Stimulated activated memory B cell treated with anti-CD40 and anti-IgM and Interleukin-4, amounts not matched to agents 10 μg/mL and 1 μg/mL and 100 μg/mL, for 72 hours (primary cell): ENCODE measurements around the gene ACTL7A.

Source experiments
- ATAC-seq: fragments of 150-1000 bp; cut with Tn5 transposase; 2 replicates; pipeline ENCODE4 v1.10.0; 2021
- H3K27ac Mint-ChIP-seq: one replicate; pipeline ENCODE4 v1.8.0; 2022; ENCODE audit warnings: mild to moderate bottlenecking, mixed read lengths
- H3K27me3 Mint-ChIP-seq: one replicate; pipeline ENCODE4 v1.8.0; 2022; ENCODE audit warnings: mixed read lengths
- H3K36me3 Mint-ChIP-seq: one replicate; pipeline ENCODE4 v1.8.0; 2022; ENCODE audit warnings: mixed read lengths
- H3K4me1 Mint-ChIP-seq: one replicate; pipeline ENCODE4 v1.8.0; 2022; ENCODE audit warnings: mixed read lengths
- H3K4me3 Mint-ChIP-seq: one replicate; pipeline ENCODE4 v1.8.0; 2022; ENCODE audit warnings: mild to moderate bottlenecking, moderate library complexity, mixed read lengths
- H3K9me3 Mint-ChIP-seq: one replicate; pipeline ENCODE4 v1.8.0; 2022; ENCODE audit warnings: mixed read lengths

Gene ACTL7A

GRCh38 chr9:108861997-108862396, at the start of gene ACTL7A:
Gene ACTL7A, plus strand, starts transcription at chr9:108862266. Its CDS starts 57 bp downstream, at chr9:108862323.
- Mint-ChIP-seq H3K4me3 (no peak within 1 kb of the TSS), H3K27me3 (no peaks in the 10 kb centered on the region), H3K9me3 (no peaks in the 10 kb centered on the region), H3K4me1 (no peaks in the 10 kb centered on the region), H3K36me3 (peaks cover 3% of the 10 kb centered on the region), H3K27ac (no peak within 1 kb of the TSS)
- no peak for ATAC-seq

GRCh38 chr9:108812396-108813025, 49.6 kb upstream of the ACTL7A start:
- Mint-ChIP-seq H3K27me3 (peaks cover 3% of the 10 kb centered on the region), H3K4me1 (peaks cover 13% of the 10 kb centered on the region), H3K27ac (no peak overlapping the region), H3K4me3 (no peak overlapping the region), H3K36me3 (no peaks in the 10 kb centered on the region), H3K9me3 (no peaks in the 10 kb centered on the region)
- no peak for ATAC-seq

- Mint-ChIP-seq H3K9me3 (no peaks in the 10 kb centered on the region), H3K27me3 (no peaks in the 10 kb centered on the region), H3K4me3 (no peak overlapping the region), H3K27ac (no peak overlapping the region), H3K36me3 (no peaks in the 10 kb centered on the region), H3K4me1 (peaks cover 28% of the 10 kb centered on the region)
- ATAC-seq, result no peak
Observed at GRCh38 chr9:108813951-108814601, 48.0 kb upstream of the ACTL7A start.

GRCh38 chr9:108815156-108815555, 46.9 kb upstream of the ACTL7A start:
- ATAC-seq, result no peak
- H3K4me3 Mint-ChIP-seq, result no peak overlapping the region
- peaks cover 2% of the 10 kb centered on the region for H3K9me3 Mint-ChIP-seq
- peaks cover 35% of the 10 kb centered on the region for H3K4me1 Mint-ChIP-seq
- H3K27me3 Mint-ChIP-seq, result no peaks in the 10 kb centered on the region
- no peaks in the 10 kb centered on the region for H3K36me3 Mint-ChIP-seq
- H3K27ac Mint-ChIP-seq, result no peak overlapping the region

GRCh38 chr9:108816037-108816436, 46.0 kb upstream of the ACTL7A start:
- Mint-ChIP-seq H3K4me3 (no peak overlapping the region), H3K27me3 (no peaks in the 10 kb centered on the region), H3K36me3 (no peaks in the 10 kb centered on the region), H3K4me1 (peaks cover 35% of the 10 kb centered on the region), H3K9me3 (peaks cover 2% of the 10 kb centered on the region), H3K27ac (peak overlapping the region; percentile 34)
- no peak for ATAC-seq

GRCh38 chr9:108823829-108824228, 38.2 kb upstream of the ACTL7A start:
- no peak for ATAC-seq
- Mint-ChIP-seq H3K4me1 (peaks cover 9% of the 10 kb centered on the region), H3K27me3 (no peaks in the 10 kb centered on the region), H3K27ac (no peak overlapping the region), H3K36me3 (peaks cover 9% of the 10 kb centered on the region), H3K9me3 (peaks cover 25% of the 10 kb centered on the region), H3K4me3 (no peak overlapping the region)

GRCh38 chr9:108830272-108830671, 31.8 kb upstream of the ACTL7A start:
- Mint-ChIP-seq H3K27me3 (no peaks in the 10 kb centered on the region), H3K4me3 (no peak overlapping the region), H3K9me3 (peaks cover 2% of the 10 kb centered on the region), H3K27ac (no peak overlapping the region), H3K36me3 (no peaks in the 10 kb centered on the region), H3K4me1 (peaks cover 7% of the 10 kb centered on the region)
- no peak for ATAC-seq

- Mint-ChIP-seq H3K4me1 (peaks cover 8% of the 10 kb centered on the region), H3K27ac (no peak overlapping the region), H3K27me3 (no peaks in the 10 kb centered on the region), H3K9me3 (no peaks in the 10 kb centered on the region), H3K4me3 (no peak overlapping the region), H3K36me3 (no peaks in the 10 kb centered on the region)
- ATAC-seq, result no peak
Observed at GRCh38 chr9:108831496-108832178, 30.4 kb upstream of the ACTL7A start.

- Mint-ChIP-seq H3K4me1 (peaks cover 8% of the 10 kb centered on the region), H3K27ac (no peak overlapping the region), H3K9me3 (no peaks in the 10 kb centered on the region), H3K36me3 (no peaks in the 10 kb centered on the region), H3K27me3 (no peaks in the 10 kb centered on the region), H3K4me3 (no peak overlapping the region)
- no peak for ATAC-seq
Observed at GRCh38 chr9:108832179-108832500, 29.9 kb upstream of the ACTL7A start.

GRCh38 chr9:108834959-108835665, 27.0 kb upstream of the ACTL7A start:
- H3K9me3 Mint-ChIP-seq, result no peaks in the 10 kb centered on the region
- no peak overlapping the region for H3K4me3 Mint-ChIP-seq
- no peaks in the 10 kb centered on the region for H3K36me3 Mint-ChIP-seq
- no peaks in the 10 kb centered on the region for H3K27me3 Mint-ChIP-seq
- H3K27ac Mint-ChIP-seq, result no peak overlapping the region
- H3K4me1 Mint-ChIP-seq, result peaks cover 8% of the 10 kb centered on the region
- no peak for ATAC-seq

GRCh38 chr9:108835831-108836230, 26.2 kb upstream of the ACTL7A start:
- Mint-ChIP-seq H3K27ac (no peak overlapping the region), H3K36me3 (no peaks in the 10 kb centered on the region), H3K27me3 (no peaks in the 10 kb centered on the region), H3K4me3 (no peak overlapping the region), H3K9me3 (no peaks in the 10 kb centered on the region), H3K4me1 (peaks cover 8% of the 10 kb centered on the region)
- ATAC-seq, result no peak

- no peak for ATAC-seq
- H3K36me3 Mint-ChIP-seq, result no peaks in the 10 kb centered on the region
- H3K27me3 Mint-ChIP-seq, result no peaks in the 10 kb centered on the region
- no peaks in the 10 kb centered on the region for H3K9me3 Mint-ChIP-seq
- H3K4me3 Mint-ChIP-seq, result no peak overlapping the region
- H3K27ac Mint-ChIP-seq, result no peak overlapping the region
- H3K4me1 Mint-ChIP-seq, result peaks cover 8% of the 10 kb centered on the region
Observed at GRCh38 chr9:108836319-108836718, 25.7 kb upstream of the ACTL7A start.

GRCh38 chr9:108836781-108837180, 25.3 kb upstream of the ACTL7A start:
- no peaks in the 10 kb centered on the region for H3K36me3 Mint-ChIP-seq
- no peak overlapping the region for H3K4me3 Mint-ChIP-seq
- no peaks in the 10 kb centered on the region for H3K27me3 Mint-ChIP-seq
- H3K9me3 Mint-ChIP-seq, result no peaks in the 10 kb centered on the region
- H3K27ac Mint-ChIP-seq, result no peak overlapping the region
- ATAC-seq, result no peak
- peaks cover 8% of the 10 kb centered on the region for H3K4me1 Mint-ChIP-seq

GRCh38 chr9:108837530-108837929, 24.5 kb upstream of the ACTL7A start:
- Mint-ChIP-seq H3K27me3 (no peaks in the 10 kb centered on the region), H3K4me1 (peaks cover 12% of the 10 kb centered on the region), H3K4me3 (no peak overlapping the region), H3K27ac (no peak overlapping the region), H3K36me3 (no peaks in the 10 kb centered on the region), H3K9me3 (no peaks in the 10 kb centered on the region)
- no peak for ATAC-seq

GRCh38 chr9:108838017-108838416, 24.0 kb upstream of the ACTL7A start:
- no peaks in the 10 kb centered on the region for H3K27me3 Mint-ChIP-seq
- no peak overlapping the region for H3K27ac Mint-ChIP-seq
- peaks cover 17% of the 10 kb centered on the region for H3K4me1 Mint-ChIP-seq
- H3K4me3 Mint-ChIP-seq, result no peak overlapping the region
- no peaks in the 10 kb centered on the region for H3K9me3 Mint-ChIP-seq
- H3K36me3 Mint-ChIP-seq, result no peaks in the 10 kb centered on the region
- no peak for ATAC-seq
